Activated B cell treated with CpG ODN at 0.5 μM for 24 hours (primary cell): ENCODE measurements around the gene PTMS. TPM values are rescaled to one million over a fixed set of nuclear protein-coding genes. Genes with fewer than 3 reads are reported as not detected.

ENCODE experiments used
- ATAC-seq: fragments of 200-7000 bp; cut with Tn5 transposase; one replicate; pipeline ENCODE4 v1.10.0; 2021; ENCODE audit warnings: low read depth, mild to moderate bottlenecking, moderate library complexity
- CTCF ChIA-PET: fragments of 350-600 bp; sonication (Branson Sonifier 250); formaldehyde crosslinking; loops from one replicate; lab custom pipeline; 2021; ENCODE audit warnings: antibody characterized with exemption; lab: Charles Lee
- POLR2A ChIA-PET: fragments of 350-600 bp; sonication (Branson Sonifier 250); formaldehyde crosslinking; loops from one replicate; lab custom pipeline; 2021; ENCODE audit warnings: antibody characterized with exemption; lab: Charles Lee
- DNase-seq: peaks from one replicate; pipeline ENCODE4 v3.0.0; 2022
- H3K27ac Mint-ChIP-seq: one replicate; pipeline ENCODE4 v1.8.0; 2020; ENCODE audit warnings: mixed read lengths
- H3K27me3 Mint-ChIP-seq: one replicate; pipeline ENCODE4 v1.8.0; 2021; ENCODE audit warnings: mixed read lengths
- H3K36me3 Mint-ChIP-seq: one replicate; pipeline ENCODE4 v1.8.0; 2021; ENCODE audit warnings: low read depth, mixed read lengths
- H3K4me1 Mint-ChIP-seq: one replicate; pipeline ENCODE4 v1.8.0; 2021; ENCODE audit warnings: mixed read lengths
- H3K4me3 Mint-ChIP-seq: one replicate; pipeline ENCODE4 v1.8.0; 2020; ENCODE audit warnings: mild to moderate bottlenecking, mixed read lengths
- H3K9me3 Mint-ChIP-seq: one replicate; pipeline ENCODE4 v1.8.0; 2020; ENCODE audit warnings: mixed read lengths
- intact Hi-C: fragments of 100-400 bp; cut with micrococcal nuclease; formaldehyde crosslinking; loops from one replicate; pipeline ENCODE4 v1.15.1; 2024
- total RNA-seq: library from RNA; stranded (reverse); gene quantifications from 2 replicates; pipeline ENCODE4 v1.2.3, GENCODE V29; 2022
- TF ChIP-seq, protein P1 (sequence below): fragments of 200-600 bp; IDR thresholded peaks from one replicate; pipeline ENCODE4 v1.8.0; 2022; ENCODE audit warnings: antibody characterized with exemption, mild to moderate bottlenecking

The PTMS gene
- total RNA-seq, 1 donor from 2014 or later: 4.8 TPM

DNA sequence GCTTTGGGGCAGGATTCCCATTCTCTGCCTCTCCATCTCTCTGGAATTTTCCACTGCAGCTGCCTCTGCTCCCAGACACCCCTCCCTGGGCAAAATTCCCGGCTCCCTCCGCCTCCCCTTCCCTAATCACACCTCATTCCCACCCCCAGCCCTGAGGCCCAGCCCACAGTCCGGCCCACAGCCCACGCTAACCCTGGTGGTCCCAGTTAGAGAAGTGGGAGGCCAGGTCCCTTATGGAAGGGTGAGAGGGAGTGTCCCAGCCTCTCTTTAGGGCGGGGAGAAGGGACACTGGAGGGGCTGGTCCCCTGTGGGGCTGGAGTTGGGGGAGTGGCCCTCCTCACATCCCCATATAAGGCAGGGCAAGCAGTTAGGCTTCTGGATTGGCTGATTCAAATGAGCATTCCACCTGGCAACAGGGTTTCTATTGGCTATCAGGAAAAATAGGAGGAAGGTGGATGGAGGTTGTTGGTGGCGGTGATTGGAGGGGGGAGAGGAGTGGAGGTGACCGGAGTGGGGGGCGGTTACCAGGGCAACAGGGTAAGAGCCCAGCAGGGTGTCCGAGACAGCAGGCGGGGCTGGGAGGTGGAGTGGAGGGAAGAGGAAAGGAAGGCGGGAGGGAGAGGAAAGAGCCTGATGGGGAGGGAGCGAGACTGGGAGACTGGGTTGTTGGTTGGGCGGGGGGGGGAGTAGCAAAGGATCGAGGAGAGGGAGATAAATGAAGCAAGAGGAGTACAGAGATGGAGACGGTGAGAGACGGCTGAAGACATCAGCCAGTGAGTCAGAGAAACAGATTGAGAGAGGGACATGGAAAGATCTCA, 1.9 kb upstream of the PTMS start:
- no peaks in the 10 kb centered on the region for H3K9me3 Mint-ChIP-seq
- ChIA-PET POLR2A (interaction anchor here (1.0 kb wide), 1 partner anchor 11 kb away, joined by 3 read pairs; the partner anchor contains the start of gene MLF2), CTCF (interaction anchor here (0.7 to 3.2 kb wide), 2 partner anchors 11 to 14 kb away, joined by 3 to 64 read pairs; partner anchors contain the start of gene MLF2)
- no peak overlapping the region for H3K27ac Mint-ChIP-seq
- peak; percentile 26 for DNase-seq
- peaks cover 29% of the 10 kb centered on the region for H3K4me1 Mint-ChIP-seq
- intact Hi-C loops: loop anchor here (1.0 kb wide), 1 partner anchor 11 kb away; the partner anchor contains the start of gene MLF2
- peak; percentile 83 for ATAC-seq
- H3K27me3 Mint-ChIP-seq: peaks cover 31% of the 10 kb centered on the region
- TF ChIP-seq, protein P1, sequence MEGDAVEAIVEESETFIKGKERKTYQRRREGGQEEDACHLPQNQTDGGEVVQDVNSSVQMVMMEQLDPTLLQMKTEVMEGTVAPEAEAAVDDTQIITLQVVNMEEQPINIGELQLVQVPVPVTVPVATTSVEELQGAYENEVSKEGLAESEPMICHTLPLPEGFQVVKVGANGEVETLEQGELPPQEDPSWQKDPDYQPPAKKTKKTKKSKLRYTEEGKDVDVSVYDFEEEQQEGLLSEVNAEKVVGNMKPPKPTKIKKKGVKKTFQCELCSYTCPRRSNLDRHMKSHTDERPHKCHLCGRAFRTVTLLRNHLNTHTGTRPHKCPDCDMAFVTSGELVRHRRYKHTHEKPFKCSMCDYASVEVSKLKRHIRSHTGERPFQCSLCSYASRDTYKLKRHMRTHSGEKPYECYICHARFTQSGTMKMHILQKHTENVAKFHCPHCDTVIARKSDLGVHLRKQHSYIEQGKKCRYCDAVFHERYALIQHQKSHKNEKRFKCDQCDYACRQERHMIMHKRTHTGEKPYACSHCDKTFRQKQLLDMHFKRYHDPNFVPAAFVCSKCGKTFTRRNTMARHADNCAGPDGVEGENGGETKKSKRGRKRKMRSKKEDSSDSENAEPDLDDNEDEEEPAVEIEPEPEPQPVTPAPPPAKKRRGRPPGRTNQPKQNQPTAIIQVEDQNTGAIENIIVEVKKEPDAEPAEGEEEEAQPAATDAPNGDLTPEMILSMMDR: no peak
- no peaks in the 10 kb centered on the region for H3K36me3 Mint-ChIP-seq
- peak overlapping the region; percentile 55 for H3K4me3 Mint-ChIP-seq

DNA sequence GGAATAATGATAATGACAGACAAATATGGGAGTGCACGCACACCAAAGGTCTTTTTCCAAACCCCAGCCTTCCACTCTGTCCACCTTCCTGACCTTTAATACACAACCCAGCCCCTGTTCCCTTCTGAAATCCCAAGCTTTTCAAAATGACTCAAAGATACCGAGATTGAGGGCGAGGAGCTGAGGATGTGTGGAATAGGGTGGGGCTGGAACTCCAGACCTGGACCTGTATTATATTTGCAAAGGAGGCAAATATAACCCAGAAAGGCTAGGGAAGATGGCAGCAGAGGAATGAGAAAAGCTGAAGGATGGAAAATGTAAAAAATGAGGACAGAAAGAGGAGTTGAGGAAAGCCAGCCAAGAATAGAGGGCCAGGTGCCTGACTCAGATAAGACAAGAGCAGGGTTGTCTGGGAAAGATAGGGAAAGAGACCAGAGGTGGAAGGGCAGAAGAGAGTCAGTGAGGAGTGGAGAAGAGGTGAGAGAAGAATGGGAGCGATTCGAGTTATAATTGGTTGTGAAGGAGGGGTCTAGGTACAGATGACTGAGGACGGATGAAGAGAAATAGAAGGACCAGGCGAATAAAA, 1.0 kb upstream of the PTMS start:
- POLR2A ChIA-PET: interaction anchor here (1.2 to 2.9 kb wide), 3 partner anchors 12 to 146 kb away, joined by 3 to 26 read pairs (median 4); partner anchors contain the start of genes COPS7A and MLF2
- no peak for DNase-seq
- H3K27me3 Mint-ChIP-seq: peaks cover 39% of the 10 kb centered on the region
- intact Hi-C loops: no loop called here
- CTCF ChIA-PET: interaction anchor here (0.8 to 3.2 kb wide), 3 partner anchors 12 to 16 kb away, joined by 3 to 64 read pairs (median 10); partner anchors contain the start of gene MLF2
- H3K9me3 Mint-ChIP-seq: no peaks in the 10 kb centered on the region
- no peaks in the 10 kb centered on the region for H3K36me3 Mint-ChIP-seq
- TF ChIP-seq, protein P1: no peak
- peaks cover 29% of the 10 kb centered on the region for H3K4me1 Mint-ChIP-seq
- H3K4me3 Mint-ChIP-seq: peak overlapping the region; percentile 74
- H3K27ac Mint-ChIP-seq: no peak overlapping the region
- no peak for ATAC-seq

DNA sequence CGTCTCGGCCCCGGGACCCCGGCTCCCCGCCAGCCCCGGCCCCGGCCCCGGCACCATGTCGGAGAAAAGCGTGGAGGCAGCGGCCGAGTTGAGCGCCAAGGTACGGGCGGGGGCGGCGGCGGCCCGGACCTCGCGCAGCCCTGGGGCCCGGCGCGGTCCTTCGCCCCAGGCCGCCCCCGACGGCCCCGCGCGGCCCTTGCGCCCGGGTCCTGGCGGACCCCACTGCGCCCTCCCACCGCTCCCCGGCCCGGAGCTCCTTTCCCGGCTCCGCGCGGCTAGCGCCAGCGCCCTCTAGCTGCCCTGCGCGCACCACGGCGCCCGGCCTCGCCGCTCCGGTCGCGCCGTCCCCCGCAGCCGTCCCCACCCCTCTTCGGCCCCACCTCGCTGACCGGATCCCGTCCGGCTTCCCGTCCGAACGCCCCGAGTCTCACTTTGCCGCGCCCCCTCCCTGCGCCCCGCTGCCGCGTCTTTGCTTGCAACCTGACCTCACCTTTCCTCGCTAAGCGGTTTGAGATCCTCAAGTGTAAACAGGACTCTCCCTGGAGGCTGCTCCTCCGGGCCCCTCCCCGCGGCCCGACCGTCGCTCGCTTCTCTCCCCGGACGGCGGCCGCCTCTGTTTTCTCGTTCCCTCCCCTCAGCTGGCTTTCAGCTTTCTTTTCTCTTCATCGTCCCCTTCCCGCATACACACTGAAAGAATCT, 637 bp downstream of the PTMS start:
- peaks cover 49% of the 10 kb centered on the region for H3K27me3 Mint-ChIP-seq
- H3K4me1 Mint-ChIP-seq: peaks cover 29% of the 10 kb centered on the region
- ATAC-seq (peak; percentile 72), DNase-seq (peak; percentile 67)
- no peak overlapping the region for H3K27ac Mint-ChIP-seq
- H3K36me3 Mint-ChIP-seq: no peaks in the 10 kb centered on the region
- TF ChIP-seq, protein P1: no peak
- peak overlapping the region; percentile 88 for H3K4me3 Mint-ChIP-seq
- intact Hi-C loops: loop anchor here (1.0 kb wide), 4 partner anchors 13 to 149 kb away; partner anchors contain the start of gene CDCA3
- H3K9me3 Mint-ChIP-seq: no peaks in the 10 kb centered on the region
- CTCF ChIA-PET: interaction anchor here (0.8 to 3.2 kb wide), 19 partner anchors 9 to 213 kb away, joined by 3 to 64 read pairs (median 4); partner anchors contain the start of genes COPS7A, MLF2 and ZNF384
- POLR2A ChIA-PET: interaction anchor here (0.6 to 2.9 kb wide), 11 partner anchors 12 to 148 kb away, joined by 3 to 26 read pairs (median 4); partner anchors contain the start of genes CDCA3, COPS7A, MLF2 and ZNF384

DNA sequence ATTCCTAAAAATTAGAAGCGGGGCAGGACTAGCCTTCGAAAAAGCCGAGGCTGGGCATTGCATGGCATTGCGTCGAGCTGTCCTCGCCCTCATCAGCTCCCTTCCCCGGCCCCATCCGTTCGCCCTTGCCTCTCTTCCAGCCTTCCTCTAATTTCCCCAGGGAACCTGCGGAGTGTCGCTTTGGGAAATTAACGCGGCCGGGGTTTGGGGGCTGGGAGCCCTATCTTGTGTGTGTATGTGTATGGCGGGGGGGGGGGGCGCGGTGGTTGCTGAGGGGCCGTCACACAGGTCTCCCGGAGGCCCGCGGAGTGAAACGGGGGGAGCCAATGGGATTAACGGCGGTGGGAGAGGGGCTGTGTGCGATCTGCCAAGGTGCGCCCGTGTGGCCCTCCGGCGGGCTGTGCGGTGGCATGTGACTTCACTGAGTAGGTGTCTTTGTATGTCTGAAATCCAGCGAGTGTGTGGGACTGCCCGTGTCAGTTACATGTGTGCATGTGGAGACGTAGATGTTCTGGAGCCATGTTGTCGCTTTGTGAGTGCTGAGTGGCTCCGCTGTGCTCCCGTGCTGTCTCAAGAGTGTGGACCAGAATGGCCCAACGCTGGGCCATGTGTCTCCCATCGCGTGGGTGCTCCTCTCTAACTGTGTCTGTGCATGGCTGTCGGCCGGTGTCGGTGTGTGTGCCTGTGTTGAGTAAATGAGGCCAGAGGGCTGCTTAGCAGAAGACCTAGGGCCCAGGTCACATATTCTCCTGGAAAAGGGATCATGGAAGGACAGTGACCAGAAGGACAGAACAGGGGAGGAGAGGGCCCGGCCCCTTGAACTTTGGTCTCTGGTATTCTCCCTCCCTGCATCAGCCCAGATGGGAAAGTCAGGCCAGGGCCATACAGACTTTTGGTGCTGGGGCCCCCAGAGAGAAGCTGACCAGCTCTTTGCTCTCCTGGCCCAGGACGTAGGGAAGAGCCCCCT, 1.5 kb downstream of the PTMS start:
- intact Hi-C loops: loop anchor here (1.0 kb wide), 1 partner anchor 150 kb away; no protein-coding TSS in a partner anchor
- Mint-ChIP-seq H3K9me3 (no peaks in the 10 kb centered on the region), H3K27ac (no peak overlapping the region), H3K4me3 (peak overlapping the region; percentile 88), H3K27me3 (peaks cover 53% of the 10 kb centered on the region), H3K36me3 (no peaks in the 10 kb centered on the region), H3K4me1 (peaks cover 33% of the 10 kb centered on the region)
- POLR2A ChIA-PET: interaction anchor here (0.6 to 2.9 kb wide), 10 partner anchors 11 to 111 kb away, joined by 3 to 26 read pairs (median 4); partner anchors contain the start of genes CDCA3, COPS7A, MLF2 and ZNF384
- ATAC-seq (no peak), DNase-seq (no peak)
- CTCF ChIA-PET: interaction anchor here (0.8 to 3.2 kb wide), 17 partner anchors 9 to 213 kb away, joined by 3 to 64 read pairs (median 4); partner anchors contain the start of genes COPS7A, MLF2 and ZNF384
- TF ChIP-seq, protein P1: no peak
